ENCODE measurements around the gene EFHC1.
"Not testable (repeated sequence)": the region's sequence is repeated elsewhere in the genome, so short reads cannot be mapped to it uniquely, and the experiment has no call there.

EFHC1 gene

GRCh38 chr6:52419809-52420667 is at the start of gene EFHC1:
Gene EFHC1, plus strand, starts transcription at chr6:52420342. Its CDS starts 69 bp downstream, at chr6:52420411.
- peak; percentile 97 for DNase-seq

- no peak for DNase-seq
These were observed 48.4 kb upstream of the EFHC1 start for GRCh38 chr6:52371656-52372191.

GRCh38 chr6:52373151-52373690 is 46.9 kb upstream of the EFHC1 start:
- no peak for DNase-seq

GRCh38 chr6:52374247-52374646 is 45.9 kb upstream of the EFHC1 start:
- no peak for DNase-seq

GRCh38 chr6:52375780-52376556 is 44.2 kb upstream of the EFHC1 start:
- DNase-seq: no peak

- DNase-seq: no peak
These were observed 43.4 kb upstream of the EFHC1 start for GRCh38 chr6:52376763-52377162.

- no peak for DNase-seq
These were observed 42.5 kb upstream of the EFHC1 start for GRCh38 chr6:52377538-52378221.

GRCh38 chr6:52381249-52381648 is 38.9 kb upstream of the EFHC1 start:
- no peak for DNase-seq

- DNase-seq: no peak
These were observed 35.9 kb upstream of the EFHC1 start for GRCh38 chr6:52384145-52384766.

- no peak for DNase-seq
These were observed 35.1 kb upstream of the EFHC1 start for GRCh38 chr6:52385074-52385473.

- DNase-seq: not testable (repeated sequence)
These were observed 32.0 kb upstream of the EFHC1 start for GRCh38 chr6:52388119-52388518.

- DNase-seq: no peak
These were observed 31.4 kb upstream of the EFHC1 start for GRCh38 chr6:52388790-52389189.

GRCh38 chr6:52389264-52389625 is 30.9 kb upstream of the EFHC1 start:
- no peak for DNase-seq

GRCh38 chr6:52389626-52390360 is 30.3 kb upstream of the EFHC1 start:
- peak; percentile 58 for DNase-seq

GRCh38 chr6:52390361-52390727 is 29.8 kb upstream of the EFHC1 start:
- DNase-seq: peak; percentile 64

GRCh38 chr6:52391599-52391998 is 28.5 kb upstream of the EFHC1 start:
- DNase-seq: no peak

GRCh38 chr6:52392944-52393343 is 27.2 kb upstream of the EFHC1 start:
- no peak for DNase-seq

GRCh38 chr6:52393780-52394179 is 26.4 kb upstream of the EFHC1 start:
- no peak for DNase-seq

- no peak for DNase-seq
These were observed 25.9 kb upstream of the EFHC1 start for GRCh38 chr6:52394251-52394666.

- DNase-seq: no peak
These were observed 24.2 kb upstream of the EFHC1 start for GRCh38 chr6:52395969-52396368.

- DNase-seq: no peak
These were observed 20.4 kb upstream of the EFHC1 start for GRCh38 chr6:52399511-52400312.

Measured in activated gamma-delta T cell treated with Interleukin-2 at 50 U/mL for 16 hours (primary cell).